Endometrium (tissue), 2 donors: ENCODE data around the gene CHRNE.
"Not testable (repeated sequence)": the region's sequence is repeated elsewhere in the genome, so short reads cannot be mapped to it uniquely, and the experiment has no call there.

Experiments used
- FAIRE-seq: peaks from 2 replicates; lab custom pipeline; 2012; peaks lifted over from hg19 to GRCh38; lab: Jason Lieb, UNC
- donor health status: control.
- donor health status: control.

CHRNE gene

DNA sequence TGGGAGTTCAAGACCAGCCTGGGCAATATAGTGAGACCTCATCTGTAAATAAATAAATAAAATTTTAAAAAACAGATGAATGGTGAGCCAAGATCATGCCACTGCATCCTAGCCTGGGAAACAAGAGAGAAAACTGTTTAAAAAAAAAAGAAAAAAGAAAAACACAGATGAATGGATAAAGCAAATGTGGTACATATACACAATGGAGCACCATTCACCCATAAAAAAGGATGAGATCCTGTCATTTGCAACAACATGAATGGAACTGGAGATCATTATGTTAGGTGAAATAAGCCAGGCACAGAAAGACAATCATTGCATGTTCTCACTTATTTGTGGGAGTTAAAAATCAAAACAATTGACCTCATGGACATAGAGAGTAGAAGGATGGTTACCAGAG is 3.7 kb upstream of the CHRNE start:
- not testable (repeated sequence) for FAIRE-seq

DNA sequence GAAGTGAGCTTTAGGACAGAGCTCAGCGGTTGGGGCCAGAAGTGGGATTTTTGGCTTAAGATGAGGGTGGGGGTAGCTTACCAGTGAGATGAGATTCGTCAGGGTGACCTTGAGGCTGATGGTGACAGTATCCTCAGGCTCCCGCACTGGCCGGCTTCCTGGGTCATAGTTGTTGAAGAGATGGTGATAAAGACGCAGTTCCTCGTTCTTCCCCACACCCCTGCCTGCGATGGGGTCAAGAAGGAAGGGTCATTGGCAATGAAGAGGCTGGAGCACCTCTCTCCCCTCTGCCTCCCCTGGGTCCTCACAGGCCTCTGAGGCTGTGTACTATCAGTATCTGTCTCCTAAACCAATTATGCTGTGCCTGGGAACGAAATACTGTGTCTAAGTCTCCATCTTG is 358 bp downstream of the CHRNE start:
- FAIRE-seq = no peak

DNA sequence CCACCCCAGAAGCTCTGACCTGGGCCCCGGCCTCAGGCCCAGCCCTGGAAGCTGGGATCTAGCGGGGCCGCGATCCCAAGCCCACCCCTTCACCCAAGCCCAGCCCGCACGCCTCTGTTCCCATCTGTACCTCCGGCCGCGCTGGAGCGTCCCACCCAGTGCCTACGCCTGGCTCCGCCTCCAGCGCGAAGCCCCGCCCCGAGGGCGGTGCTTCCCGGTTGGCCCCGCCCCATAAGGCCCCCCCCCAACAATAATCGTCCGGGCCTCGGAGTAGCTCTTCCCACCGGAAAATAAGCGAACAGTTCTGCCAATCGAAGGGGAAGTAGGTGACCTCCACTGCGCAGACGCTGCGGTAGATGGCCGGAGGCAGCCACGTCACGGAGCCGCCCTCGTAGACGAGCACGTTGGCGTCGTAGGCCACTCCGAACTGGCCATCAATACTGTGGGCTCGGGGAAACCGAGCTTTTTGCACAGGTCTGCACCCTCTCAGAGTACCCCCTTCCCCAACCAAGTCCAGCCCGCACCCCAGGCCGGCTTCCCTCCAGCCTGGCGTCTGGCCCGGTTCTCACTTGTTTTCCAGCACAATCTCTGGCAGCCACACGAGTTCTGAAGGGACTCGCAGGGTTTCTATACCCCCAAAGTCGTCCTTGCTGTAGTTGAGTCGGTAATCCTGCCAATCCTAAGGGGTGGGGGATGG is 1.1 kb downstream of the CHRNE start:
- FAIRE-seq = no peak

DNA sequence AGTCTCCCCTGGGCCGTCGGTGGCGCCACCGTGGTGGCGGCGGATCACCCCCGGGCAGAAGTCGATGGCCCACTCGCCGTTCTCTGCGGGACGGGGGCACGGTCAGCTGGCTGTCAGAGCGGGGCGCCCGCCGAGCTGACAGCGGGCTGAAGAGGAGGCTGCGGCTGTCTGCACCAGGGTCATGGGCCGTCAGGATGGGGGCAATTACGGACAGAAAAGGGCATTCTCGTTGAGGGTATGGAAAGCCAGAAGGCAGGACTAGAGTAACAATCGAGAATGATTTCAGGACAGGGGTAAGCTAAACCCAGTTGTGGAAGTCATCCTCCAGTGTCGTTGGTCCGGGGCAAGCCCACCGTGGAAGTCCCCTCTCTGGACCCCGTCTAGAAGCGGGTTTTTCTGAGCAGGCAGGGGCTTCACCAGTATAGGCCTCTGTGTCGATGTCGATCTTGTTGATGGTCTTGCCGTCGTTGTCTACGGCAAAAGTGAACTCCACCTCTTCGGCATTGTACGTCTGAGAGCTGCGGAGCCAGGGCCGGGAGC is 1.7 kb downstream of the CHRNE start:
- FAIRE-seq = no peak

DNA sequence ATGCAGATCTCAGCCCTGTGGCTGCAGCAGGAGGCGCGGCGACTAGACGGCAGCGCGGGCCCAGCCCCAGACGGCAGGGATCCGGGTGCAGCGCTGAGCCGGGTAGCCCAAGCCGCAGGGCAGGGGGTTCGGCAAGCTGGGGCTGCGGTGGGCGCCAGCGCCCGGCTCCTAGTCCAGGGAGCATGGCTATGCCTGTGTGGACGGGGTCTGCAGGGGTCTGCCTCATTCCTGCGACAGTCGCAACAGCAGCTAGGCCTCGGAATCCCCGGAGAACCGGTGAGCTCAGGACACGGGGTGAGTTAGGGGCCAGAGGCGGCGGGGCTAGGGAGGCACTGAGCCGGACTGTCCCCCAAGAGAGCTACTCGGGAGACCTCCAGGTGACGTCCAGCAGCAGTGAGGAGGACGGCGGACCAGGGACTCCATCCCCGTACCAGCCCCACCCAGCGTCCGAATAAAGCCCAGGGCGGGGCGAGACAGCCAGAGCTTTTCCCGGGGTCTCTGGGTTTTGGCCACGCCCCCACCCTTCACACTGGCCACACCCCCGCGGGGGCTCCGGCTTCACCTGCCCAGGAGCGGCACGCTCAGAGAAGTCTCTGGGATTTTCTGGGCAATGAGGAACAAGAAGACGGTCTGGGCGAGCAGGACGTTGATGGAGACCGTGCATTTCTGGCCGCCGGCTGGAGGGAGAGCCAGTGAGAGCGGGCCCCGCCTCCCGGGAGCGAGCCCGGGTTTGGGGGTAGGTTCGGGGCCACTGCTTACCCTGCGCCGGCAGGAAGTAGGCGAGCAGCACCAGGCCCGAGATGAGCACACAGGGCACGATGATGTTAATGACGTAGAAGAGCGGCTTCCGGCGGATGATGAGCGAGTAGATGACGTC is 2.4 kb downstream of the CHRNE start:
- no peak for FAIRE-seq

DNA sequence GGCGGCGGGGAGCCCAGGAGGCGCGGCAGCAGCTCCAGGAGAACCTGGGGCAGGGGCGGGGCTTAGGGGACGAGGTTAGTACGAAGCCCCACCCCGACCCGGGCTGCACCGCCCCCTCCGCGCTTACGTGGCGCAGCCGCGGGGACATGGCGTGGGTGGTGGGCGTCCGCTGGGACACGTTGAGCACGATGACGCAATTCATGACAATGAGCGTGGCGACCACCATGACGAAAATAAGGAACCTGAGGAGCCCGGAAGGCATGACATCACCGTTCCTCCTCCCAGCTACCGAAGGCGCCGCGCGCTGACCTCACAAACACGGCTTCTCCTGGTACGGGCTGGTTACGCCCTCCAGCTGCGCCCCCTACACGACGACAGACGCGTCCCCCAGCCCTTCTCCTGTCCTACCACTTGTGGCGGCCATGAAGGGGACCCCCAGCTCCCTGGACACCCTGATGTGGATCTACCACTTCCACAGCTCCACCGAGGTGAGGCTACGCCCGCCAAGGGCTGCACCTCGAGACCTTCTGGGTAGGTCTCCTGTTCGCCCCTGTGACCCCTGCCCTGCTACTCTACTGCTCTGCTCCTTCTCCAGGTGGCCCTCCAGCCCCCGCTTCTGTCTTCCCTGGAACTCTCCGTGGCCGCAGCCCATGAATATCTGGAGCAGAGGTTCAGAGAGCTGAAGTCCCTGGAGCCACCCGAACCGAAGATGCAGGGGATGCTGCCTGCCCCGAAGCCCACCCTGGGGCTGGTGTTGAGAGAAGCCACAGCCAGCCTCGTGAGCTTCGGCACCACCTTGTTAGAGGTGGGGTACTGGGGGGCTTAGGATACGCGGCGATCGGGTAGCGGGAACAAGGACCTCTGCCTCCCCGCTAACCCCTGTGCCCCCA is 3.3 kb downstream of the CHRNE start, which contains the start of gene C17orf107:
C17orf107 (plus strand) TSS at position 196 of the 890 bp plus-strand sequence; CDS start at position 423, 227 bp downstream.
- no peak for FAIRE-seq

DNA sequence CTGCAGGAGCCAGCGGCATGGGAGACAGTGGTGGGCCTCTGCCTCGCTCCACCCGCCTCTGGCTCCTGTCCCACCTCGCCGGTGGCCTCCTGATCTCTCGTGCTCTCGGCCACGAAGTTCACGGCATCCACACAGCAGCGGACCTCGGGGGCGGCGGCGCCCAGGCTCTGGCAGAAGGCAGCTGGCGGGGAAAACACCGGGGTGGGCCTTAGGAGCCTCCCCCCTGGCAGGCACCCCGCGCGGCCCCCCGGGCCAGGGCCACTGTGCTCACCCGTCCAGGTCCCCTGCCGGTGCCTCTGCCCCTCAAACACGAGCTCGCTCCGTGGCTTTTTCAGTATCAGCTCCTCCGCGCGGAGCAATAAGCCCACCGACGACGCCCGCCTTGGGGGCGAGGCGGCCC is 4.0 kb downstream of the CHRNE start:
- no peak for FAIRE-seq

DNA sequence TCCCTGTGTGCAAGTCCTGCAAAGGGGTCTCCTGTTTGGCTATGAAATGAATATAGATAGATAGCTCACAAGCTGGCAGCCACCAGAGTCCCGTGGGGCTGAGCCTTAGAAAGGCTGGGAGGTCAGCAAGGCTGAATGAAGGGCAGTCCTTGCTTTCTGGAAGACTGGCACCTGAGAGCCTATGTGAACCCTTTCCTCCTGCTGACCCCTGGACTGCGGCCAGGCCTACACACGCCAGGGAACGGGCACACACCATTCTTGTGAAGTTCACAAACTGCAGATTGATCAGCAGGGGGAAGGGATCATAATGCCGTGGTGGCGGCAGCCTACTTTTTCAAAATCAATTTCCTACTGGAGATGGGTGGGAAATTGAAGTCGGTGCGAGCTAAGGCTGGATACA is 4.5 kb downstream of the CHRNE start:
- no peak for FAIRE-seq

DNA sequence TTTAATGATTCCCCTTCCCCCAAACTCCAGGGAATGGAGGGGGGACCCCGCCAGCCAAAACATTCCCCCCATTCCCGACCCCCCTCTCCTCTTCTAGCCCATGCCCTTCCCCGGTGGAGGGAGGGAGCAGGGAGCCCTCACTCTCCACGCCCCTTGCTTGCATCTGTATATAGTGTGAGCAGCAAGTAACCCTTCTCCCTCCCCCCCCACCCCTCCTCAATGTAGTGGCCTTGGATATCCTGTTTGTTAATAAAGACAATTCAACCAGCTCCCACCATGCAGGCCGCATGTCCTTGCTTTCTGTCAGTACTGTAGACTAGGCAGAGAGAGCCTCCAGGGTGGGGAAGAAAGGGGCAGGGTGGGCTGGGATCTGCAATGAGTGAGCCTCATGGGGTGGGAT is 5.1 kb downstream of the CHRNE start:
- FAIRE-seq = no peak

DNA sequence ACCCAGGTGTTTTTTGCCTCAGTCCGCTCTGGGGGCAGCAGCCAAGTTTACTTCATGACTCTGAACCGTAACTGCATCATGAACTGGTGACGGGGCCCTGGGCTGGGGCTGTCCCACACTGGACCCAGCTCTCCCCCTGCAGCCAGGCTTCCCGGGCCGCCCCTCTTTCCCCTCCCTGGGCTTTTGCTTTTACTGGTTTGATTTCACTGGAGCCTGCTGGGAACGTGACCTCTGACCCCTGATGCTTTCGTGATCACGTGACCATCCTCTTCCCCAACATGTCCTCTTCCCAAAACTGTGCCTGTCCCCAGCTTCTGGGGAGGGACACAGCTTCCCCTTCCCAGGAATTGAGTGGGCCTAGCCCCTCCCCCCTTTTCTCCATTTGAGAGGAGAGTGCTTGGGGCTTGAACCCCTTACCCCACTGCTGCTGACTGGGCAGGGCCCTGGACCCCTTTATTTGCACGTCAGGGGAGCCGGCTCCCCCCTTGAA is 5.7 kb downstream of the CHRNE start:
- FAIRE-seq = no peak

DNA sequence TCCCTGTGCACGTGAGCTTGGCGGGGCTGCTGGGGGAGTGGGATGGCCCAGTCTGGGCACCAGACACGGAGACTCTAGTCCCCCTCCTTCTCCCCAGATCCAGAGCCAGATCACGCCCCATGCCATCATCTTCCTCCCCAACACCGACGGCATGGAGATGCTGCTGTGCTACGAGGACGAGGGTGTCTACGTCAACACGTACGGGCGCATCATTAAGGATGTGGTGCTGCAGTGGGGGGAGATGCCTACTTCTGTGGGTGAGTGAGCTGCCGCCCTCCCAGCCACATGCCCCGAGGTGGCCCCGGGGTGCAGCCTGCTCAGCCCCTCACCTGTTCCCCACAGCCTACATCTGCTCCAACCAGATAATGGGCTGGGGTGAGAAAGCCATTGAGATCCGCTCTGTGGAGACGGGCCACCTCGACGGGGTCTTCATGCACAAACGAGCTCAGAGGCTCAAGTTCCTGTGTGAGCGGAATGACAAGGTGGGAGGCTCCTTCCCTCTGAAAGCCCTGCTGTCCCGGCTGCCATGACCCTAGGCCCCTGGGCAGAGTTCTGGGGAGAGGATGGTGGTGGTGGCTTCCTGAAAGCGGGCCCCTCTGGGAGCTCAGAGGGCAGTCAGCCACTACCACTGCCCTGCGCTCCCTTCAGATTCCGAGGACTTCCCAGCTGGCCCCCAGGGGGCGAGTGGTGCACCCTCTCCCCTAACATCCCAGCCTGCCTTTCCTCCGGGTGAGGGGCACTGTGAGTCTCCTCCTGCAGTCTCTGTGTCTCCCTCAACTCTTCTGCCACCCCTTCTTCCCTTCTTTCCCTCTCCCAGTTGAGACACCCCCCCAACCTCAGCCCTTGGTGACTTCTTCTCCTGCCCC is 6.3 kb downstream of the CHRNE start:
- no peak for FAIRE-seq

DNA sequence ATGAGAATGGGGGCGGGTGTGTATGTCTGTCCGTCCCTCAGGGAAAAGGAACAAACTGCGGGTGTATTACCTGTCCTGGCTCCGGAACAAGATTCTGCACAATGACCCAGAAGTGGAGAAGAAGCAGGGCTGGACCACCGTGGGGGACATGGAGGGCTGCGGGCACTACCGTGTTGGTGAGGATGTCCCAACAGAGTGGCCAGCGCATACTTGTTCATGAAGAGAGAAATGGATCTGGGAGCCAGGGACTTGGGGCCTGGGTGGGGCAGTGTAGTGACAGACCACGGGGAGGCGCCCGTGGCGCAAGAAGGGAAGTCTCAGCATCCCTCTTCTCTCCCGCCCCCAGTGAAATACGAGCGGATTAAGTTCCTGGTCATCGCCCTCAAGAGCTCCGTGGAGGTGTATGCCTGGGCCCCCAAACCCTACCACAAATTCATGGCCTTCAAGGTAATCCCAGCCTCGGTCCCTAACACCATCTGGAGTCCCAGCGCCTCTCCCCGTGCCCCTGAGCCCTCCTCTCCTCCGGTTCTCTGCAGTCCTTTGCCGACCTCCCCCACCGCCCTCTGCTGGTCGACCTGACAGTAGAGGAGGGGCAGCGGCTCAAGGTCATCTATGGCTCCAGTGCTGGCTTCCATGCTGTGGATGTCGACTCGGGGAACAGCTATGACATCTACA is 7.1 kb downstream of the CHRNE start:
- no peak for FAIRE-seq

DNA sequence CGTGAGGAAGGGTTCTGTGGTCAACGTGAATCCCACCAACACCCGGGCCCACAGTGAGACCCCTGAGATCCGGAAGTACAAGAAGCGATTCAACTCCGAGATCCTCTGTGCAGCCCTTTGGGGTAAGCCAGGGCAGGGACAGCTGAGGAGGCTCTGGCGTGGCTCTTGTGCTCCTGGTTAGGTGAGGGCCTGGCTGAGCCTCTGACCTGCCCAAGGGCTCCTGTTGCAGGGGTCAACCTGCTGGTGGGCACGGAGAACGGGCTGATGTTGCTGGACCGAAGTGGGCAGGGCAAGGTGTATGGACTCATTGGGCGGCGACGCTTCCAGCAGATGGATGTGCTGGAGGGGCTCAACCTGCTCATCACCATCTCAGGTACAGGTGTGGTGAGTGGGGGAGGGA is 7.8 kb downstream of the CHRNE start:
- FAIRE-seq = no peak

DNA sequence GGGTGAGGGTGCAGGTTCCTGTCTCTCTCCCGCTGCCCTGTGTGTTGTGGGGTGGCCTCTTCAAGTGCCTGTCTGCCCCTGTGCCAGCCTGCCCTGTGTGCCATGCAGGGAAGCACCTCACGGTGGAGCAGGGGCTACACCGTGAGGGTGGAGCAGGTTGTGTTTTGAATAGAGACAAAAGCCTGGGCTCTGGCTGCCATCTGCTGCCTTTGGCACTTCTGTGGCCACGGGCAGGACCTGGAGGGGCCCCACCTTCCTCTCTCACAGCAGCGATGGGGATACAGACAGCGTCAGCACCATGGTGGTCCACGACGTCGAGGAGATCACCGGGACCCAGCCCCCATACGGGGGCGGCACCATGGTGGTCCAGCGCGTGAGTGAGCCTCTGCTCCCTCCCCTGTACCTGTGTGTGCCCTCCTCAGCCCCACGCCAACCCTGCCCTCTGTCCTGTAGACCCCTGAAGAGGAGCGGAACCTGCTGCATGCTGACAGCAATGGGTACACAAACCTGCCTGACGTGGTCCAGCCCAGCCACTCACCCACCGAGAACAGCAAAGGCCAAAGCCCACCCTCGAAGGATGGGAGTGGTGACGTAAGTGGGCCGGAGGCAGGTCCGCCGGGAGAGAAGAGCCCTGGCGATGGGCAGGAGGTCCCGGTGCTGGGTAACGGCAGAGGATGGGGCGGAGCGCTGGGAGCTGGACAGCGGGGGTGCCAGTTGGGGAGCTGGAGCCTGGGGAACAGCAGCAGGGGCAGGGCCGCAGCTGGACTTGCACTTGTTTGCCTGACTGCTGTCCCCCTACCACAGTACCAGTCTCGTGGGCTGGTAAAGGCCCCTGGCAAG is 9.0 kb downstream of the CHRNE start:
- FAIRE-seq = no peak

DNA sequence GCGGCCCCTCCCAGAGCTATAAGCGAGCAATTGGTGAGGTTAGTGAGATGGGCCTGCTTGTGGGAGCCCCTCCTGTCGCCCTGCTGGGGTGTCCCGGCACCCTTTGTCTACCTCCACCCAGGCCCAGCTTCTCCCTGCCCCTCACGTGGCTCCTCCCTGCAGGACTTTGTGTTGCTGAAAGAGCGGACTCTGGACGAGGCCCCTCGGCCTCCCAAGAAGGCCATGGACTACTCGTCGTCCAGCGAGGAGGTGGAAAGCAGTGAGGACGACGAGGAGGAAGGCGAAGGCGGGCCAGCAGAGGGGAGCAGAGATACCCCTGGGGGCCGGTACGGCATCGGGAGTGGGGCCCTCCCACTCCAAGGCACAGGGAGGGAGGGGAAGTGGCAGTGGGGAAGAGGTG is 9.6 kb downstream of the CHRNE start:
- FAIRE-seq = no peak

DNA sequence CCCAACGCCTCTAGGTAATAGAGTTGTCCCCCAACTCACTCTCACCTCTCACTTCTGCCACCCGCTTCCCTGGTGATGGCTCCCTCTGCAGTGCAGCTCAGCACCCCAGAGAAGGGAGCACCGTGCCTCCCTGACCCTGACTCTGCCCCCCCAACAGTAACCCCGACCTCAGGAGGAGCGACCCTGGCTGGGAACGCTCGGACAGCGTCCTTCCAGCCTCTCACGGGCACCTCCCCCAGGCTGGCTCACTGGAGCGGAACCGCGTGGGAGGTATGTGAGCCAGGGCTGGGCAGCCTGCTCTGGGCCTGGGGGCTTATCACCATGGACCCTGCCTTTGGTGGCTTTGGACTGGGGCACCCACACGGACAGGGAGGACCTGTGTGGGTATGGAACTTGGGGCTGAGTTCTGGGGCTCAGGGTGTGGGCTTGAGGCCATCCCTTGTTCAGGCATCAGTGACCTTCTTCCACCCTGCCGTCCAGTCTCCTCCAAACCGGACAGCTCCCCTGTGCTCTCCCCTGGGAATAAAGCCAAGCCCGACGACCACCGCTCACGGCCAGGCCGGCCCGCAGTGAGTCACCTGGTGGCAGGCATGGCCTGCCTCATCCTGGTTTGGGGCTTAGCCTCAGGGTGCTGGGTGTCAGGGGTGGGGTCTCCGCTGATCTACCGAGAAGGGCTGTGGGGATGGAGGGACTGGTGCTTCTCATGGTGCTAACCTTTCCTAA is 10.2 kb downstream of the CHRNE start:
- FAIRE-seq = no peak

DNA sequence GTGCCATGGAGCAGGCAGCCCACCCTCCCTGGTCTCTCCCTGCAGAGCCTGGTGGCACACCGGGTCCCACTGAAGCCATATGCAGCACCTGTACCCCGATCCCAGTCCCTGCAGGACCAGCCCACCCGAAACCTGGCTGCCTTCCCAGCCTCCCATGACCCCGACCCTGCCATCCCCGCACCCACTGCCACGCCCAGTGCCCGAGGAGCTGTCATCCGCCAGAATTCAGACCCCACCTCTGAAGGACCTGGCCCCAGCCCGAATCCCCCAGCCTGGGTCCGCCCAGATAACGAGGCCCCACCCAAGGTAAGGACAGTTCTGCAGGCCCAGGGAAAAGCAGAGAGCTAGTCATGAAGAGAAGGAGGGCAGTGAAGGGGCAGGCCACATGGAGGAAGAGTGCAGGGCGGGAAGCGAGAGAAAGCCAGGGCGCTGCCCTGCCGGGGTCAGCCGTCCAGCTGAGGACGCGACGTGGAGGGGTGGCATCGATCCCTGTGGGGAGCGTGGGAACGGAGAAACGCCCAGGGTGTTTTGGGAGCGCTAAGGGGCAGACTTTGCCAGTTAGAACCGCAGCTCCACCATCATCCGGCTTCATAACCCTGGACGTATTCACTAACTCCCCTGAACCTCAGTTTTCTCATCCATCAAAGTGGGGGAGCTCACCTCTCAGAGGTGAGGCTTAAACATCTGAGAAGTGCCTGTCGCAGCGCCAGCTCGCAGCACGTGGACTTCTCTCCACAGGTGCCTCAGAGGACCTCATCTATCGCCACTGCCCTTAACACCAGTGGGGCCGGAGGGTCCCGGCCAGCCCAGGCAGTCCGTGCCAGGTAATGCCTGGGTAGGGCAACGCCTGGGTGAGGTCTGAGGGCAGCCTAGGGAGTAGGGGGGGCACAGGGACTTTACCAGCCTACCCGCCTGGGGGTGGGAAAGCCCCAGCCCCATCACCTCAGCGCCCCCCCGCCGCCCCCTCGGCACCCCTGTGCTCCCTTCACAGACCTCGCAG is 11.2 kb downstream of the CHRNE start:
- no peak for FAIRE-seq

DNA sequence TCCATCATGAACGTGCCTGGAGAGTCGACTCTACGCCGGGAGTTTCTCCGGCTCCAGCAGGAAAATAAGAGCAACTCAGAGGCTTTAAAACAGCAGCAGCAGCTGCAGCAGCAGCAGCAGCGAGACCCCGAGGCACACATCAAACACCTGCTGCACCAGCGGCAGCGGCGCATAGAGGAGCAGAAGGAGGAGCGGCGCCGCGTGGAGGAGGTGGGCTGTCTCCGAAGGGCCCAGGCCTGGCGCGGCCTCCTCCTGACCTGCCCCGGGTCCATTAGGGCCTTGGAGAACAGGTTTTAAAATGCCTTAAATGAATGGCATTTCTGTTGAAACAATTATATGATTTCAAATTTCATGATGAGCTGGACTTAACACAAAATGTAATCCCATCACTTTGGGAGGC is 15.3 kb downstream of the CHRNE start:
- FAIRE-seq = no peak
